IPS-NIHi7 (cell line): ENCODE results near the gene DDRGK1.
"Not testable (repeated sequence)": the region's sequence is repeated elsewhere in the genome, so short reads cannot be mapped to it uniquely, and the experiment has no call there.

Experiments
- DNase-seq: peaks from one replicate; pipeline ENCODE4 v3.0.0; 2012; ENCODE audit warnings: mixed read lengths; ENCODE audit errors: extremely low spot score

The DDRGK1 gene

DNA sequence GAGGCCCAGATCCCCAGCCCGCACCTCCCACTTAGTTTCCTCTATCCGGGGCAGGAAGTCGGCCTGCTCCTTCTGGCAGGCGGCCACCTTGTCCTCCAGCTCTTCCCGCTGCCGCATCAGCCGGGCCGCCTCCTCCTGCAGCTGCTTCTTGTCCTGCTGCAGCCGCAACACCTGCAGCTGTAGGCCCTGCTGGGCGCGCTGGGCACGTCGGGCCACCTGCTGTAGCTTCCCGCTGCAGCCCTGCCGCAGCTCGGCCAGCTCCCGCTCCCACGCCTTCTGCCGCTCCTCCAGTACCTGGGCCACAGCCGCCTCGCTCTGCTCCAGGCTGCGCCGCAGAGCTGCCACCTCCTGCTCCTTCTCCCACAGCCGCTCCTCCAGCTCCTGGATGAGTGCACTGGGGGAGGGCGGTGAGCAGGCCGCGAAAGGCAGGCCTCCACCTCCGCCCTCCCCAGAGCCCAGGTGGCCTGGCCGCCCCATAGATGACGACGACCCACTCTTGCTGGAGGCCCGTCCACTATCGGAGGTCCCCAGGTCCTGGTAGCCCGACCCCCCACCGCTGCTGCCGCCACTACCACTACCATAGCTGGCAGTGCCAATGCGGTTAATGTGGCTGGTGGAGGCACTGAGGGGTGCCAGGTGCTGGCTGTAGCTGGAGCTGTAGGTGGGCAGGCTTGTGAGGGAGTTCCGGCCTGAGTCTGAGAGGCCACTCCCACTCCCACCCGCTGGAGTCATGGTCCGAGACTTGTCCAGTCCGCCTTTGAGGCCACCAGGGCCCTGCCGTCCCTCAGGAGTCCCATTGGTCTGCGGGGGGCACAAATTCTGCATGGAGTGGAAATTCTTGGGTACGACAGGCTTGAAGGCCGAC lies 38.8 kb downstream of the DDRGK1 start:
- DNase-seq = no peak

DNA sequence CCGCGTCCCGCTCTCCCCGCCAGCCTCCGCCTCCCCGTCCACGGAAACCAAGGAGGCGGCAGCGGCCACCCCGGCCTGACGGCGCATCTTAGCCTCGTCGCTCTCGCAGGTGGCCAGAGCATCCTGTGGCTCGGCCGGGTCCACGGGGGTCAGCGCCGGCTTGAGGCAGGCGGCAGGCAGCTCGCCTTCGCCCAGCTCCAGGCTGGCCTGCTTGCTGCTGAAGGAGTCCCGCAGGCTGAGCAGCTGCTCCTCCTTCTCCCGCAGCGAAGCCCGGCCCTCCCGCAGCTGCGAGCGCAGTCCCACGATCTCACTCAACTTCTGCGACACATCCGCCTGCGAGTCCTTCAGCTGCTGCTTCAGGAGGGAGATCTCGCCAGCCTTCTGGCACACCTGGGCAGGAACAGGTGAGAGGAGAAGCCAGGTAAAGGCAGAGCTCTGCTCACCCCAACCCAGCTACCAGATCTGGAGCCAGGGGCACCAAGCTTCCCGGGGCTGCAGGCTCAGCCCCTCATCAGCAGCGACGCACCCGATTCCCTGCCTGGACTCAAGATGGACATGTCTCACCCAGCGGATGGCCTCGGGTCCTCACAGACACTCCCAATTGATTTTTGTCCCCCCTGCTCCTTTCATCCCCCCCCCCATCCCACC lies 39.6 kb downstream of the DDRGK1 start:
- DNase-seq = no peak

DNA sequence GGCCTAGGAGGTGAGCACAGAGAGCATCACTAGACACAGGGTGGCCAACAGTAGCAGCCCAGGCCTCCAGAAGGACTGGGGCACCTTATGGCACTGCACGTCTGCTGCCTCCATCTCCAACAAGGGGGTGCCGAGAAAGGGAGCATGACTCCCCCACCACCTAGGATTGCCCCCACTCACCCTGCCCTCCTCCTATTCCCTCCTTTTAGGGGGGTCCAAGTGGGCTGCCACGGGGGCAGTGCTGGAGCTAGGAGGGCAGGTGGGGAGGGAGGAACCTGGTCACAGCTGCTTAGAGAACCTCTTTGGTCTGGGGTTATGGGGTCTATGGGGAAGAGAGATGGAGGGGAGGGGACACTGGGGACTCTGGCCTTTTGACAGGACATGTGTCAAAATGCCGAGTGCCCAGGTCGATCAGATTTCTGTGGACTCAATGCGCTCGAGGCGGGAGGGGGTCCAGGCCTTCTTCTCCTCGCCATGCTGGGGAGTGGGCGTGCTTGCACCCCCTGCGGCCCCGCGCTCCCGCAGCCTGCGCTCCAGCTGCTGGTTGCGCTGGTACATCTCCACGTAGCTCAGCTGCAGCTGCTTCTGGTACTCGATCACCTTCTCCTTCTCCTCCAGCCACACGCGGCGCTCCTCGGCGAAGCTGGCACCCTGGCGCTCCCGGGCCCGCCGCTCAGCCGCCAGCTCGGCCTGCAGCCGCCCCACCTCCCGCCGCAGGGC lies 40.3 kb downstream of the DDRGK1 start:
- DNase-seq = no peak

DNA sequence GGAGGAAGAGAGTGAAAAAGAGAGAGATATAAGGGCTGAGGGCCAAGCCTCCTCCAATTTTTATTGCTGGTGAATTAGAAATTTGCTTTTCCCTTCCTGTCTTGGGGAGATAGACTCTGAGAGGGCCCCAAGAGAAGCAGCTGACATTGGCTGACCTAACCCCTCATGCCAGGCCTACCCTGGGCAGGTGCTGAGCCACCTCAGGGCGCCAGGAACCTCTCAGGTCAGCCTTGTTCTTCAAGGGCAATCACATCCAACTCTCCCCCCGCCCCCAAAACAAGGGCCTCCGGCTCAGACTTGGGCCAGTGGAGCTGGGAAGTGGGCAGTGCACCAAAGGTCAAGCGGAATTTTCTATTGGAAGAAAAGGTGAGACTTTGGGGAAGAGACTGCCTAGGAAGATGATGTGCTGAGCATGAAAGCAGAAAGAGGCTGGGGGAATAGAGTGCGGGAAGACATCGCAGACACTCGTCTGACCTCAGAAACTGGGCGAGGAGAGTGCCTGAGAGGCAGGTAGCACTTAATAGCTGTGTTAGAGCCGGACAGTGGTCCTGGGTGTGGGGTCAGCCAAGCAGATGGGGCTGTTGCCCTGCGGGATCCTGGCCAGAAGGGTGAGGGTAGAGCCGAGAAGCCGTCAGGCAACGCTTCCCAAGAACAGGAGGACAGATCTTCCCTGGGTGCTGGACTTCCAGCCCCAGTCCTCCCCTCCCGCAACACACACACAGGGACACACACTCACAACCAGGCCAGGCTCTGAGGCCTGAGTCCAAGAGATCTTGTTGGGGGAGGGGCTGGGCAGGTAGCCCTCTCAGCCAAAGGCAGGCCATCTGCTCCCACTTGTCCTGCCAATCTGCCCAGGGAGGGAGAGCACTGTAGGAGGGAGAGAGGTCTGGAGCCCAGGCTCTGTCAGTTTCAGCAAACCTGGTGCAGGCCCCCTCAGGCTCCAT lies 41.1 kb downstream of the DDRGK1 start:
- no peak for DNase-seq

DNA sequence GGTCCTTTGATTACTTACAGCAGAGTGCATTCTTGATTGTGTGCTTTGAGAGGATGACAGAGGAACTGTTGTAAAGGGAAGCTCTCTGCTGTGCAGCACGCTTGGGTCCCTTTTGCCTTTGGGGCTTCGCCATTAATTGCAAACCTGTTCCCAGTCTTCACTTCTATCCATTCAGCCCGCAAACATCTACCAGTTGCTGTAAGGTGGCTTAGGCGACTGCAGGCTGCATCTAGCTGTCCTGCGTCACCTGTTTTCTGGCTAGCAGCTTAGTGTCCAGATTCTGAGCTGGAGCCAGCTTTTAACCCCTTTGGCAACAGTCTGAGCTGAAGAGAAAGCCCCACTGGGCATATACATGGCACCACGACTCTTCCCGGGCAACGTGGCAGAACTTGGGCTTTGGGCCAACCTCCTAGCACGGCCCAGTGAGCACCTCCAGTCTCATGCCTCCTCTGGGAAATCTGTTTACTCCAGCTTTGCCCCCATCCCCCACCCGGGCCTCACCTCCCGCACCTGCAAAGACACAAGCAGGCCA lies 42.3 kb downstream of the DDRGK1 start:
- no peak for DNase-seq

DNA sequence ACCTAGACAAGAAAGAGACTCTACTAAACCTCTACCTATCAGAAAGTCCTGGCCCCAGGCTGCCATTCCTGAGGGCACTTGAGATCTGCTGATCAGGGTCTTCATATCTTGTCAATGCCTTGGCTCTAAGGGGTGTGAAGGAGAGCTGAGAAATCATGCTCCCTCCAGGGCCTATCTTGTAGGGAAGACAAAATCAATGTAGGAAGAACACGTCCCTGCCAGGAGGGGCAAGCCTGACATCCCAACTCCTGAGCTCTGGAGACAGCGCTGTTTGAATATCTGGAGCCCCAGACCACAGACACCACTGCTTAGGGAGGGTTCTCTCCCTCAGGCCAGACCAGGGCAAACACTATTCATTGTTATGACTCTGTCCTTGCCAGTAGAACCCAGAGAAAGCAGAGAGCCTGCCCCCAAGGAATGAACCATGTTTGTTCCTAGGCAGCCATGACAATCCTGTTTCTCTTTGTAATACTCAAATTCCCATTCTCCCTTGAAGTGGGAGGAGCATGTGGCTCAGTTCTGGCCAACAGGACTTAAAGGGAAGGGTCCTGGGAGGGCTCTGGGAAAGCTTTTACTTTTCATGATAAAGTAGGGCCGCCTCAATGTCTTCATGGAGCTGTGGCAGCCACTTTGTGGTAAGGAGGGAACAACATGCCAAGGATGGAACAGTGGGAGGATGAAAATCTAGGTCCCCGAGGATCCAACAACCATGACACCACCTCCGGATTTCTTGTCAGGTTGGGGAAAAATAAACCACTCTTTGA lies 43.0 kb downstream of the DDRGK1 start:
- DNase-seq = no peak

DNA sequence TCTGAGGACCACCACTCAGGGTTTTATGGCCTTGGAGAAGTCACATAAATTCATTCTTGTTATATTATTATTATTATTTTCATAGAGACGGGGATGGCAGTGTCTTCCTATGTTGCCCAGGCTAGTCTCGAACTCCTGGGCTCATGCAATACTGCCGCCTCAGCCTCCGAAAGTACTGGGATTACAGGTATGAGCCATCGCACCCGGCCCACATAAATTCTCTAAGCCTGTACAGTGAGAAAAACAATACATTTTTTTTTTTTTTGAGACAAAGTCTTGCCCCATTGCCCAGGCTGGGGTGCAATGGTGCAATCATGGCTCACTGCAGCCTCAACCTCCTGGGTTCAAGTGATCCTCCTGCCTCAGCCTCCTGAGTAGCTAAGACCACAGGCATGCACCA lies 44.1 kb downstream of the DDRGK1 start:
- no peak for DNase-seq

DNA sequence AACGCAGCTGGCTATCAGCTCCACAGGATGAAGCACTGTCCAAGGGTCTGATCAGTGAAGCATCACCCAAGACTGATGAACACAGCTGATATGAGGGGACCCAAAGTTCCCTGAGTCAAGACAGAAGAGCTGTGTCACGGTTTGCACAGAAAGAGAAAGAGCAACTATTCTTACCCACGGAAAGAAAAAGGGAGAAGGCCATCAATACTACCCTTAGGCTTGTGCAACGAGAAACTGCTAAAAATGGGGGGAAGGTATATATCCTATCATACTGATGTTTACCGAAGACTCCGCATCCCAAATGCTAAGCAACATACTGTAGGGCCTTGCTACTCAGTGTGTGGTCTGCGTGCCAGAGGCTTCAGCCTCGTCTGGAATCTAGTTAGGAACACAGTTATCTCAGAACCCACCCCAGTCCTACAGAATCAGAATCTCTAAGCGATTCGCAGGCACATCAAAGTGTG lies 45.5 kb downstream of the DDRGK1 start:
- DNase-seq = no peak

DNA sequence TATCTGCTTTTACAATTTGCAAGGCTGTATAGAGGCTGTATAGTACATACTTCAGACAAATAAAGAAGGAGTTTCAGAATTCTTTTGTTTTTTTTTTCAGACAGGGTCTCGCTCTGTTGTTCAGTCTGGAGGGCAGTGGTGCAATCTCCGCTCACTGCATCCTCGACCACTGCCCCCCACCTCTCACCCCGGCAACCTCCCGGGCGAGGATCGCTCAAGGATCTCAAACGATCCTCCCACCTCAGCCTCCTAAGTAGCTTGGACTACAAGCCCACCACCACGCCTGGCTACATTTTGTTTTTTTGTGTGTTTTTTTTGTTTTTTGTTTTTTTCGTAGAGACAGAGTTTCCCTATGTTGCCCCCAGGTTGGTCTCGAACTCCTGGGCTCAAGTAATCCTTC lies 46.7 kb downstream of the DDRGK1 start:
- DNase-seq = no peak

DNA sequence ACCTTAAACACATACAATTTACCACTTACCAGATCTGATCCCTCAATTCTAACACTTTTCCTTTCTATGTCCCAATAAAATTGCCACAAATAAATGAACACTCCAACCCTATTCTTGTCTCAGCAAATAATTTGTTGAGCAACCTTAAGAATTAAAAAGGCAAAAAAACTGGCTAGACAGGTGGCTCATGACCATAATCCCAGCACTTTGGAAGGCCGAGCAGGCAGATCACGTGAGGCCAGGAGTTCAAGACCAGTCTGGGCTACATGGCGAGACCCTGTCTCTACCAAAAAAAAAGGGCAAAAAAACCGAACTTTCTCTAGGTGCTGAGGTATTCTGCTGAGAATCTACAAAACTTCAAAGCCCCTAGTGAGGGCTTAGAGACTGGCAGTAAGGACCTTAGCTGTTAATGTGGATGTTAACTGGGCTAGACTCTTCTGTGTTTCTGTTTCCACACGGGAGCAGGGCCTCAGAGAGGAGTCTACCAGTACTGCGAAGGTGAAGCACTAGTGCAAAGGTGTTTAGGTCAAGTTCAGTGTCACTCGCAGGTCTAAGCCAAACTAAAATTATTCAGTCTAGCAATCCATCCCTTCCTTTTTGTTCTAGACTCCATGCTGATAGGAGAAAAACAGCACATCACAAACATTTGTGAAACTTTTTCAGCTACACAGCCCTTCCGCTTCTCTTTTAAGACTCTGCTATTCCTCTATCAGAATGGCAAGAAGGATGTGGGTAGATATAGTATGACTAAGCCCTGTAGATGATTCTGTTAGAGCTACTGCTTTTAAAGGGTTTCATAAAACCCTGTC lies 47.5 kb downstream of the DDRGK1 start:
- no peak for DNase-seq

DNA sequence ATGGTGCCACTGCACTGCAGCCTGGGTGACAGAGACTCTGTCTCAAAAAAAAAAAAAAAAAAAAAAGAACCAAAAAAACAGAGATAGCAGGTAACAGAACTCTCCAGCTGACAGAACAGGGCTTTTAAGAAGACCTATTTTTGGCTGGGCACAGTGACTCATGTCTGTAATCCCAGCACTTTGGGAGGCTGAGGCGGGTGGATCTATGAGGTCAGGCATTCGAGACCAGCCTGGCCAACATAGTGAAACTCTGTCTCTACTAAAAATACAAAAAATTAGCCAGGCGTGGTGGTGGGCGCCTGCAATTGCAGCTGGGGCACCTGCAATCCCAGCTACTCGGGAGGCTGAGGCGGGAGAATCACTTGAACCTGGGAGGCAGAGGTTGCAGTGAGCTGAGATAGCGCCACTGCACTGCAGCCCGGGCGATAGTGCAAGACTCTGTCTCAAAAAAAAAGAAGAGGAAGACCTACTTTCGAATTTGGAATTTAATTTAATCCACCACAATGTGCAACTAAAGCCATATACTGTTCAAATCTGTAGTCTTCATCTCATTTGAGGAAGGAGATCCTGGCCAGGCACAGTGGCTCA lies 52.3 kb downstream of the DDRGK1 start:
- DNase-seq = not testable (repeated sequence)

DNA sequence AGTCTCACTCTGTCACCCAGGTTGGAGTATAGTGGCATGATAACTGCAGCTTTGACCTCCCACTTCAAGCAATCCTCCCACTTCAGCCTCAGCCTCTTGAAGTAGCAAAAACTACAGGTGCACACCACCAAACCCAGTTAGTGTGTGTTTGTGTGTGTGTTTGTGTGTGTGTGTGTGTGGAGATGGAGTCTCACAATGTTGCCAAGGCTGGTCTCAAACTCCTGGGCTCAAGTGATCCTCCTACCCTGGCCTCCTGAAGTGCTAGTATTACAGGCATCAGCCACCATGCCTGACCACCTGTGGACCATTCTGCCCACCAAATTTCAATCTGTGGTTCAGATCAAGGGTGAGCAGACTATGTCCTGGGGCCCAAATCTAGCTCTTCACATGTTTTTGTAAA lies 53.6 kb downstream of the DDRGK1 start:
- no peak for DNase-seq

DNA sequence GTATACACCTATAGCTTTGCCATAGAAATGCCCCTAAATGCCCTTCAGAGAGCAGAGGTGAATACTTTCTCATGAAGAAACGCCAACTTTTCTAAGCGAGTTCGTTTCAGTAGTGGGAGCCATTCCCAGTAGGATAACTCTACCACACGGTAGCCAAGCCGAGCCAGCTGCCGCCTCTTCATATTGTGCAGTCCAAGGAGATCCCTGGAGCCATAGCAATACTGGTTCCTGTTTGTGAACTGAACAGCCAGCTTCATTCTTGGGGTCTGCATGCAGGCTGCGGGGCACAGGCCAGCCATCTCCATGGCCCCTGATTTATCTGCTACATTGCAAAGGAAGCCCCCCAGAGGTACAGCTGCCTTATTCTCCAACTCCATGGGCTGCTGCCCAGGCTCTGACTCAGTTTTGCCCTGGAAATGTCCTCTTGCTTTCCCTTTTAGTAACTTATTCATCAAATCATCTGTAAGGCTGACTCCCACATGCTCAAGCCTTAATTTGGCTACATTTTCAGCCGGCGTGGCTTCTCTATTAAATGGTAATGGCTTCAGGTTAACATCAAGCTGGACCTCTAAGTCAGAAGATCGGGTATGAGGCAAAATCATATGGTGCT lies 57.6 kb downstream of the DDRGK1 start:
- DNase-seq = no peak

DNA sequence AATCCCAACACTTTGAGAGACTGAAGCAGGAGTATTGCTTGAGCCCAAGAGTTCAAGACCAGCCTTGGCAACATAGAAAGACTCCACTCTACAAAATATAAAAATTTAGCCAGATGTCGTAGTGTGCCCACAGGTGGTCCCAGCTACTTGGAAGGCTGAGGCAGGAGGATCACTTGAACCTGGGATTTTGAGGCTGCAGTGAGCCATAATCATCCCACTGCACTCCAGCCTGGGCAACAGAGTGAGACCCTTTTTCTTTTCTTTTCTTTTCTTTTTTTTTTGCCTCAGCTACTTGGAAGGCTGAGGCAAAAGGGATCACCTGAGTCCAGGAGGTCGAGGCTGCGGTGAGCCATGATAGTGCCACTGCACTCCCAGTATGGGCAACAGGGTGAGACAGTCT lies 62.7 kb downstream of the DDRGK1 start:
- no peak for DNase-seq
